Activated CD4-positive, alpha-beta T cell treated with anti-CD3 and anti-CD28 coated beads for 24 hours (primary cell): ENCODE data around the gene TCF21.
"Not testable (repeated sequence)": the region's sequence is repeated elsewhere in the genome, so short reads cannot be mapped to it uniquely, and the experiment has no call there.

Experiments used
- DNase-seq, 2 donors: peaks; one replicate each; pipeline ENCODE4 v3.0.0-alpha.2; 2020; ENCODE audit warnings: low read depth in 2 of 2

Gene TCF21

DNA sequence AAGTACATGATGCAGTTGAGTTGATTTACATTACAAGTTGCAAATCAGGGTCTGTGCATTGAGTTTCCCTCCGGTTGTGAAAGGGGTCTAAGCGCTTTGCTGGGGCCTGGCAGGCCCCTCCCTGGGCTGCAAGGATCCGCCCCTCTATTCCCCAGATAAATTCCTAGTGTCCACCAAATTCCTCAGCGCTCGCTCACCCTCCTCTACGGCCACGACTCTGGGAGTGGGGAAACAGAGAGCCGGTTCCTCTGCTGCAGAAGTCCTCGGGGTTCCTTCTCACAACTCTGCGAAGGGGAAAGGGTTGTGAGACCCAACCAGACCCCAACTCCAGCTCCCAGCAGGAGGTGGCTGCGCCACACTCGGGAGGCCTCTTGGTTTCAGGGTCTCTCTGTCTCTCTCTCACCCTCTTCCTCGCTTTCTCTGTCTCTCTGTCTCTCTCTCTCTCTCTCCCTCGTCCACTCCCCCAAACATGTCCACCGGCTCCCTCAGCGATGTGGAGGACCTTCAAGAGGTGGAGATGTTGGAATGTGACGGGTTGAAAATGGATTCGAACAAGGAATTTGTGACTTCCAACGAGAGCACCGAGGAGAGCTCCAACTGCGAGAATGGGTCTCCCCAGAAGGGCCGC is at the start of gene TCF21:
TSS of gene TCF21 (plus strand) at position 185 of the 628 bp plus-strand sequence. CDS start at position 470, 285 bp downstream.
- no peak for DNase-seq

DNA sequence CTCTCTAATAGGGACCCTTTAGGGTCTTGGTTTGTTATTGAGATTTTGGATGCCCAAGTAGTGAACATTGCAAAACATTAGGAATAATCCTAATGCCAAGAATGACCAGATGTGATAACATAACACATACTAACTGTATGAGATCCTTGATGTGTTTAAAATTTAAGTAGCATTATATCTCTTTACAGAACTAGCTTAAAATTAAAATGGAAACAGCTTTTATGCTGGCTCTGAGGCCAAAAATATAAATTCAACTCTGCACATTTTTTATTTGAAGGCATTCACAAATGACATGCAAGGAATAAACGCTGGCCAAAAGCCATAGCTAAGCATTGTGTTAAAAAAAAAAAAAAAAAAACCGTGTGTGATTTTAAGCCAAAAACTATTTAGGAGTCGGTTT is 47.7 kb upstream of the TCF21 start:
- DNase-seq: no peak

DNA sequence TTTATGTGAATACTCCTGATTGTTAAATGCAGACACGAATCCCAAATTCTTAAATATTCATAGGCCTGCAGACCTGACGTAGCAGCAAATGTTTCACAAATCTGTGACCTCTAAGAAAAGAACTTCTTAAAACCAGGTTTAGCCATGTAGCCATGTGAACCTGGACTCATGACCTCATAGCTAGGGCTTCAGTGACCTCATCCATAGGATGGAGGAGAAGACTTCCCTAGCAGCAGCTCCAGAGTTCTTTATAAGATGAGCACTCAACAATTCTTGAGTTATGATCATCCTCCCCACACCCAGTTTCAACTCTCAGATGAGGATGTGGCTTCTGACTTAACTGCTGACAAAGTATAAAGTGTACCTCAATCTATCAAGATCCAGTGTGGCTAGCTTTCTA is 45.8 kb upstream of the TCF21 start:
- no peak for DNase-seq

DNA sequence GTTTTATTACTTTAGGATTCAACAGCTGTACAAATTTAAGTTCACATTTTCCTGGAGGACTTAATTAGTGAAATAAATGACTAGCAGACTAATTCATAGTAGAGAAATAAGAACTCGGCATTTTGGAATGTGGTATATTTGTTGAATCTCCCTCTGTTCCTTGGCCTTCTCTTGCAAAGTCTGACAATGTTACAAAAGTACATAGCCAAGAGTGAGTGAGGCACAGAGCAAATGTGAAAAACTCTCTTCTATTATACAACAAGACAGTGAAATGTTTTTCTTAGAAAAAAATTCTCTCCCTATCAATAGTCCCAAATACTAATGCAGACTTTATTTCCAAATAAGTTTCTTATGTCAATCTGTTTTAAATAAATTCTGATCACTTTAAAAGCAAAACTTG is 44.2 kb upstream of the TCF21 start:
- DNase-seq: no peak

DNA sequence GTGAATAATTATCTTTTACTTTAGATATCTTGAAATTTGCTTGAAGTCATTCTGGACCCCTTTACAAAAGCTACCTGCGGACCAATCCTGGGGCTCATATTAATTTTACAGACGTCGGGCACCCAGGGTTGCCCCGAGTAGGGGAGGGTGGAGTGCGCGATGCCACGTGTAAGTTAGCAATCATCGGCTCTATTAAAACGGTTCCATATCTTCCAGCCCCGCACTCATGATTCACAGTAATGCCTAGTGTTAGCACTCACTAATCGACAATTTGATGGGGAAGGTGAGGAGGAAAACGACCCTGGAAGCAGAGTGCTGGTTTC is 34.9 kb upstream of the TCF21 start:
- no peak for DNase-seq

DNA sequence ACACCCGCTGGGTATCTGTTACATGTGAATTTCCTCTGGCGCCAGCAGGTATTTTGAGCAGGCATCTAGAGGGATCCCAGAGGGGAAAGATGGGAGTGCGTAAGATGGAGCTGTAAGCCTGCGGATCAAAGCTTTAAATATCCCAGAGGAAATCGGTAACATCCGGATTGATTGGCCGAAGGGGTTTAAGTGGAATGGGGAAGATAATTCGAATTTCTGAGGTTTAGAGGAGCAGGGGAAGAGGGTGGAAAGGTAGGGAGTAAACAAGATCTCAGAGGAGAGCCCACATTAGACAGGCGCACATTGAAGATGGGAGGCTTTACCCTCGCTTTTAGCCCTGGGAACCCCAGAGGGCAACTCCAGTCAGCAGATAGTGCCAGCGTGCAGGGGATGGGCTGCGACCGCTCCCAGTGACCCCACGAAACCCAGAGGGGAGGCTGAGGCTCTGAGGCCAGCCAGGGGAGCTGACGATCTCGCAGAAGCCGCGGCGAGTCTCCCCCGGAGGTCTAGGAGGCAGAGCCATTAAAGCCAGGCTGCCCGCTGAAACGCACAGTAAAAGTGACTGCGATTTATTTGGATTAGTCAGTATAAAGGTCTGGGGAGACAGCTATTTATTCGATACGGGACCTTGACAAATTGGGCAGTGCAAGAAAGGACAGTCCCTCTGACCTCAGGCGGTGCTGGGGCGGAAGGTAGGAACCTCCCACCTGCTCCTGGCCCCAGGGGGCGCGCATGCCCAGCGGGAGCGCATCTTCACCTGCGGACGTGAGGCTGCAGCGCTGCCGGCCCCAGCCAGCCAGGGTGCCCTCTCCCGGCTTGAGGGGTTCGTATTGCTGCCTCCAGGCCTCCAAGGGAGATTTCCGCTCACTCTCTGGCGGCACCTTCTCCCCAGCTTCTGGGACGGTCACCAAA is 34.3 kb upstream of the TCF21 start:
- DNase-seq: no peak

DNA sequence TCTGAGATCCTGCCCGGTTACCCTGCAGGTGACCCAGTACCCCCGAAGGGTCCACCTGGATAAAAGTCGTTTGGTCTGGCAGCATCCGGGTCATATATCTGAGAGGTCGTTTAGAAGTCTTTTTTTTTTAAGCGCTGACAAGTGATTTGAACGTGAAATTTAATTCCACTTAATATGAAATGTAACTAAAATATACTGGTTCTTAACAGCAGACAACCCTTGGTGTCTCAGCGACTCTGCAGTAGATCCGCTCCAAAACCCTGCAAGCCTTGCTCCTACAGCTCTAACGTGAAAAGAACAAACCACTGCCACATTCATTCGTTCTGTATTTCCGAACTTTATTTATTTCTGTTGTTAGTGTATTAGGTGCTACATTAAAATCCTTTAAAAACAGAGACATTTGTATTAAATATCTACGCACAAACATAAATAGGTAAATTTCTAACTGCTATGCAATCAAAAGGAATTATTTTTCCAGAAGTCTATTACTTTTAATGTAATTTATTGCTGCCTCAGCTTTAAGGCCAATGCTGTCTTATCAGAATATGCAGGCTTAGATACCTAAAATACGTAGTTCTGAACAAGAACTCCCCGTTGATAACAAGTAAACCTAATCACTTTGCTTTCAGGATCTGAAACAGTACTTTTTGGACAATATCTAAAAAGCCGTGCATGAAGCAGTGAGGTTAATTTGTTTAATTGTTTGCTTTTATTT is 33.5 kb upstream of the TCF21 start:
- no peak for DNase-seq

DNA sequence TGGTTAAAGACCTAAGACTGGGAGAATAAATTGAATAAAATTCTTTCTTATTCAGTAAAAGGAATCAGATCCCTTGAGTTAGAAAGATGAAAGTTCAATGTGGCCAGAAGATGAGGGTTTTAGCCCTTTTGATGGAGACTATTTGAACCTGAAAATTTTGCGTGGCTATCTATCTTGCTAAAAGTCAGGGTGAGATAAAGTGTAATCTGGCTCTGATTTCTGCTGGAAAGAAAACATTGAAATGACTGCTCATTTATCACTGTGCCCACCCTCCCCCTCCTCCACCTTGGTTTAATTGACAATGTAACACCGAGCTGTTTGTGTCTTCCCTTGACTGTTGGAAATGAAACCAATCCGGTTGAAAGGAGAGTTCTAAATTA is 32.9 kb upstream of the TCF21 start:
- no peak for DNase-seq

DNA sequence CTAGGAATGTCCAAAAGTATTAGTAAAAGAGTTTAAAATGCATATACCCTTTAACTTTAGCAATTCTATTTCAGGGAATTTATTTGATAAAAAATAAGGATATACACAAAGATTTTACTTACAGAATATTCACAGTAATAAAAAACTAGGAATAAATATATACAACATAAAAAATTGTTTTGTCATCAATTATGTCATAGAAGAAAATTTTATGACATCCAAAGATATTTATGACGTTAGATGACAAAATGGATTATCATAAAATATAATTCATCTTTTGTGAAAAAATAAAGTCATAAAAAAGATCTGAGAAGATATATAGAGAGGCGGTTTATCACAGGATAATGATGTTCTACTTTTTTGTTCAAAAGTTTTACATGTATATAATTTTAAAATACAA is 32.0 kb upstream of the TCF21 start:
- no peak for DNase-seq

DNA sequence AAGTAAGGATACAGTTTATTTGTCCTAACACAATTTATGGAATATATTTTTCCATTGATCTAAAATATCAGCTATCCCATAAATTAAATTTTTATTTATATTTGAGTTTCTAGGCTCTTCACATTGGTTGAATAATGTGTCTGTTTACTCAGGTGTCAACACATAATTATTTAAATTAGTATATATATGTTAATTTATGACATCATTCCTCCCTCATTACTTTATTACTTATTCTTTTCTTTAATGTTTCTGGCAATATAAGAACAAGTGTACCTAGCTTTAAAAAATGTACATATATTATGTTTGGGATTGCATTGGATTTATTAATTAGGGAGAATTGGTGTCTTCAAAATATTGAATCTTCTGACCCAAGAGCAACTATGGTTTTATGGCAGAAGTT is 31.2 kb upstream of the TCF21 start:
- DNase-seq: no peak

DNA sequence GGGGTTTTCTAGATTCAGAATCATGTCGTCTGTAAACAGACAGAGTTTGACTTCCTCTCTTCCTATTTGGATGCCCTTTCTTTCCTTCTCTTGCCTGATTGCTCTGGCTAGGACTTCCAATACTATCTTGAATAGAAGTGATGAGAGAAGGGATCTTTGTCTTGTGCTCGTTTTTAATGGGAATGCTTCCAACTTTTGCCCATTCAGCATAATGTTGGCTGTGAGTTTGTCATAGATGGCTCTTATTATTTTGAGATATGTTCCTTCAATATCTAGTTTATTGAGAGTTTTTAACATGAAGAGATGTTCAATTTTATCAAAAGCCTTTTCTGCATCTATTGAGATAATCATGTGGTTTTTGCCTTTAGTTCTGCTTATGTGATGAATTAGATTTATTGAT is 27.6 kb upstream of the TCF21 start:
- DNase-seq: not testable (repeated sequence)

DNA sequence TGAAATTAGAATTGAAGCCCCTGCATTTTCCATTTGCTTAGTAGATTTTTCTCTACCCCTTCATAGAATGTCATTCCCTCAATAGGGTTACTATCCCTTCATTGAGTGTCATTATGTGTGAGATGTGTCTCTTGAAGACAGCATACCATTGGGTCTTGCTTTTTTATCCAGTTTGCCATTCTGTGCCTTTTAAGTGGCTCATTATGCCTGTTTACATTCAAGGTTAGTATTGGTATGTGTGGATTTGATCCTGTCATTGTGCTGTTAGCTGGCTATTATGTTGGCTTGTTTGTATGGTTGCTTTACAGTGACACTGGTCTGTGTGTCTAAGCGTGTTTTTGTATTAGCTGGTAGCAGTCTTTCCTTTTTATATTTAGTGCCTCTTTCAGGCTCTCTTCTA is 25.7 kb upstream of the TCF21 start:
- DNase-seq: no peak

DNA sequence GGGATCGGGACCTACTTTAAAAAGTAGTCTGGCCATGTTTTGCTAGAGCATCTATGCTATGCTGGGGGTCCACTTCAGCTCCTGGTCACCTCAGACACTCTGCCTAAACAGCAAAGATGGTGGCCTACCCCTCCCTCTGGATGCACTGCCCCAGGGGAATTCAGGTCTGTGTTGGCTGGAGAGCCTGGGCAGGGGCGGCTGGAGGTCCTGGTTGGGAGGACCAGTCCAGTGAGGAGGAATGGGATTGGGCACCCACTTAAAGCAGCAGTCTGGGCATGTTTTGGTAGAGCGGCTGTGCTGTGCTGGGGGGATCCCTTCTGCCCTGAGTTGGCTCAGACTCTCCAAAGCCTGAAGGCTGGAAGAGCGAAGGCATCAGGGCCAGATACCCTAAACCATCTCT is 23.2 kb upstream of the TCF21 start:
- DNase-seq: no peak

DNA sequence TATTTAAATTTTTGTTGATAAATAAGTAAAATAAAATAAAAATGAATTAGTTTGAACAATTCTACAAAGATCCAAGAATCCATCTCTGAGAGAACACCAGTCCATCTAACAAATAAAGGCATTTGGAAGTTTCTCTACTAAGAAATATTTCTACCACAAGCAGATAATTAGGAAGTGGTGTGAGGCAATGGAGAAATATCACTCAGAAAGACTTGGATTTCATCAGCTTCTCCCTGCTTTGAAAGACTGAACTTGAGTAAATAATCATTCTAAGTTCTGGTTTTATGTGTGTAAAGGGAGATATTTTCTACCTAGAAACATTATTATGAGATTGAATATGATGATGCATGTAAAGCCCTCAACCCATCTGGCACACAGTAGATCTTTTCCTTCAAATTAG is 17.8 kb upstream of the TCF21 start:
- no peak for DNase-seq

DNA sequence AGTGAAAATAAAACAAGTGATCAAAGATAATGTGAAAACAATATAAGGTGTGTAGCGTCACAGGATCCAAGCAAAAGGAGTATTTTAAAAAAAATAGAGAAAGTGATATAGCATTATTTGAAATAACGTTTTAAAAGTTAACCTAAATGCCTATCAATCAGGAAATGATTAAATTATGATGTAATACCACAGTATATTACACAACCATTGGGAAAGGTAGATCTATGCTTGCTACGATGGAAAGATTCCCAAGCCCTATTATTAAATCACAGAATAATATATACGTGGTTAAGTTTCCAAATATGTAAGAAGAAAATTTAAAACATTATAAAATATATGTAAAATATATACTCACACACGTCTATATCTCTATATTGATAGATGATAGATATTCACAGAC is 15.4 kb upstream of the TCF21 start:
- DNase-seq: no peak

DNA sequence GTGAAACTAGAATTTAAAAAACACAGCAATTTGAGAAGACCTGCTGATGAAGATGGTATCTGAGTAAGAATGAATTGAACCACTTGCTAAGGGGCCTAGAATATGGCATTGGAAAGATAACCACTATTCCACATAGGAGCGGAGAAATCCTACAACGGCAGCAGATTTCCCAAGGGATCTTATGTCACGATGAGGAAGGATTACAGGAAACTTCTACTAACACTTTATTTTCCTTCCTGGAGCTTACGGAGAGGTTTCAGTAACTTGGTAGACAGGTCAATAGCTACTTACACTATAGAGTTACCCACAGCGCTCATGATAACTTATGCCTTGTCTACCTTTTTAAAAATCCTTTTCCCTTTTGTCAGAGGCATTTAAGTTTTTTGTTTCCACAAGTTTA is 11.8 kb upstream of the TCF21 start:
- no peak for DNase-seq

DNA sequence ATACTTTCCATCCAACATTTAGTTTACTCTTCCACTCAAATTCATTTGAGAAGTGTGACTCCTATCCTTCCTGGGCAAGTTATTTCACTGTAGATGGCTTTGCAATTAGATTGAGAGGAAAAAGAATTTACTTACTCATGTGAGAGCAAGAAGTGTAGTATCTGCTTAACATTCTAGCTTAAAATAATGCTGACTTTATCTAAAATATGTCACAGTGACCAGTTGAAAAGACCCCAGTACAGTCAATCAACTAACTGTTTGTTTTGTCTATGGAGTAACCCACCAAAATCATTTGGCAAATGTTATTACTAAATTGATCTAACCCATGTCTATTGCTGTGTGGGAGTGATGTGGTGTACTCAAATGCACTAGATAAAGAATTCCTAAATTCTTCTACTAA is 8.9 kb upstream of the TCF21 start:
- DNase-seq: no peak

DNA sequence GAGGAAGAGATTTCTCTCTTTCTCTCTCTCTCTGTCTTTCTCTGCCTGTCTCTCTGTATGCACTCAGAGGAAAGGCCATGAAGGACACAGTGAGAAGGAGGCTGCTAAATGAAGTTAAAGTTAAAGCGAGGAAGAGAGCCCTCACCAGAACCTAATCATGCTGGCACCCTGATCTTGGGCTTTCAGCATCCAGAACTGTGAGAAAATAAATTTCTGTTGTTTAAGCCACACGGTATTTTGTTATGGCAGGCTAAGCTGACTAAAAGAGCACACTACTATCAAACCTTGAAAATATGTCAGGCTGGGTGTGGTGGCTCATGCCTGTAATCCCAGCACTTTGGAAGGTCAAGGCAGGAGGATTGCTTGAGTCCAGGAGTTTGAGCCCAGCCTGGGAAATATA is 8.0 kb upstream of the TCF21 start:
- DNase-seq: no peak

DNA sequence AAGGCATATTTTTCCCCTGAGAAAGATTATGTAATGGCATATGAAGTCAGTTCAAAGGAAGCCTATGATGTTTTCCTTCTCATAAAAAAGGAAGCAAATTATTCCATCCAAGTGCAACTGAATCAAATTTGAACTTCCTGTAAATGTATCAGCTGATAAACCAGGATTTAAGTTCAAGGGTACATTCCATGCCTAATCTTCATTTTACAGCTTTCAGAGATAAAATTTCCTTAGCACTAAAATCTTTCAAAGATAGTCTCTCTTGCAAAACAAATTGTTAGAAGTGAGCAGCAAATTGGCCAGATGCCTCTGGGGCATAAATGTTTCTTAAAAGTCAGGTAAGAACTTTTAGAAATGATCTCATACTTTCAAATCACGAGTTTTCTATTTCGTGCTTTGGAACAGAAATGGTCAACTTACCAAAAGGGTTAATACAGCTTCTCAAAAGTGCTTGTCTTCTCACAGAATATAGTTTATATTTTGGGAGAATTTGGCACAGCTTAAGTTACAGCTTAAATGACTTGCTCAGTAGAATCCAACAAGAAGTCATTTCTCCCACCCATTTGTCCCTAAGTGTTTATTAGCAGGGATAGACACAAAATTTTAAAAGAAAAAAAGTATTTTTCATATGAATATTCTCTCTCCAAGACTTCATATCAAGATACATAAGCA is 2.7 kb upstream of the TCF21 start:
- DNase-seq: no peak

DNA sequence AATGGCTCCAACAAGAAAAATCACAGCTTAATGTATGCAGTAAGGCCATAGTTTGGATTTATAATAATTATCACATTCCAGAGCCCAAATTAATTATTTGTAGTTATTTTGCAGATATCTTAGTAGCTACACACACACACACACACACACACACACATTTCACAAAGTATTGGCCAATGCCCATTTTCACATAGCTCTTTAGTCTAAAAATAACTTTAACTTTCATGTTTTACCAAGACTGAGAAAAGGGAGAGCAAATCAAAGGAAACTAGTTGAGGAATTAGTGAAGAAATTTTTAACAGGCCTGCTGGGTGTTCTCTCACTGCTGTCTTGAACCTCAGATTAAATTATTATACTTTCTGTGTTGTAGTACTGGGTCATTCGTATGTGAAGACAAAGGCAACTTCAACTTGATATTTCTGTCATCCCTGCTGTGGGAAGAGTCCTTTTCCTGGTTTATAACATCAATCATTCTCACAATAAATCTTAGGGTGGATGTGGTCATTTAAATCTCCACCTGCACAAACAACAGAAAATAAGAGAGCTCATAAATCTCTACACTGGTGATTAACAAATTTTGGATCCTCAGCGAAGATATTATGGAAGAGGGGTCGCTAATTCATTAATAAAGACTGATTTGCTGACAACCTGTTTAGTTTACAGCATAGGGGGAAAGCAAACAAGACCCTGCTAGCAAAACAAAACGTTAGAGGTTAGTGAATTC is 1.6 kb upstream of the TCF21 start:
- no peak for DNase-seq

DNA sequence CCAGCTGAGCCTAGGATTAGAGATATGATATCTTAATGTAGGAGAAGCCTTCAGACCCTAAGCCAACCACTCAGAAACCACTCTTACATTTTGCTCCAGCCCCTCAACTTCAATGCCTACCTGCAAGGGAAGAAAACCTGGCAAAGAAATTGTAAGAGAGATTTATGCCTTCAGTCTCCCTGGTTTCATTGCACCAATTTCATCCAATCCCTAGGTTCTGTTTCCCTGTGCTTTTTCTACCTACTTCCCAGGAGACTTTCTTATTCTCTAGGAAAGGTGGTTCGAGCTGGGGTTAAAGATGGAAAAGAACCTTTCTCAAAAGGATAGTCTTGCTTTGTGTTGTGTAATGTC is 1.1 kb upstream of the TCF21 start:
- DNase-seq: no peak
